NCI-H1105 (cell line): ENCODE data around the gene CCDC137.

Source experiments
- DNase-seq: peaks from one replicate; lab custom pipeline; 2025; lab: John Stamatoyannopoulos, UW

Gene CCDC137

GRCh38 chr17:81682565-81683207 is 16.1 kb downstream of the CCDC137 start:
- DNase-seq = no peak

GRCh38 chr17:81683208-81683583 is 16.7 kb downstream of the CCDC137 start:
- no peak for DNase-seq

- DNase-seq = peak; percentile 97
Observed at GRCh38 chr17:81683584-81684441, 17.3 kb downstream of the CCDC137 start, which contains the start of the genes ARL16 and HGS. Gene ARL16, minus strand, starts transcription at chr17:81683797. Its CDS starts 44 bp downstream, at chr17:81683753. Gene HGS, plus strand, starts transcription at chr17:81684011. Its CDS starts 56 bp downstream, at chr17:81684067.

- DNase-seq = no peak
Observed at GRCh38 chr17:81684442-81684911, 17.9 kb downstream of the CCDC137 start.

- no peak for DNase-seq
Observed at GRCh38 chr17:81685108-81685507, 18.6 kb downstream of the CCDC137 start.

- DNase-seq = no peak
Observed at GRCh38 chr17:81686614-81687013, 20.1 kb downstream of the CCDC137 start.

GRCh38 chr17:81687770-81688541 is 21.4 kb downstream of the CCDC137 start:
- no peak for DNase-seq

GRCh38 chr17:81688616-81689015 is 22.1 kb downstream of the CCDC137 start:
- no peak for DNase-seq

GRCh38 chr17:81690066-81690465 is 23.5 kb downstream of the CCDC137 start:
- no peak for DNase-seq

- no peak for DNase-seq
Observed at GRCh38 chr17:81690549-81690948, 24.0 kb downstream of the CCDC137 start.

GRCh38 chr17:81691196-81691595 is 24.7 kb downstream of the CCDC137 start:
- DNase-seq = no peak

GRCh38 chr17:81691608-81692007 is 25.1 kb downstream of the CCDC137 start:
- DNase-seq = no peak

- DNase-seq = no peak
Observed at GRCh38 chr17:81693509-81694210, 27.1 kb downstream of the CCDC137 start.

GRCh38 chr17:81694810-81695209 is 28.3 kb downstream of the CCDC137 start:
- no peak for DNase-seq

- no peak for DNase-seq
Observed at GRCh38 chr17:81695211-81695610, 28.7 kb downstream of the CCDC137 start.

GRCh38 chr17:81695801-81696200 is 29.3 kb downstream of the CCDC137 start:
- no peak for DNase-seq

- DNase-seq = no peak
Observed at GRCh38 chr17:81696218-81696941, 29.8 kb downstream of the CCDC137 start.

GRCh38 chr17:81697261-81698044 is 30.9 kb downstream of the CCDC137 start:
- no peak for DNase-seq

- DNase-seq = no peak
Observed at GRCh38 chr17:81700353-81701287, 34.1 kb downstream of the CCDC137 start.
